ENCODE measurements around the gene ANK3. TPM values are rescaled to one million over a fixed set of nuclear protein-coding genes. Genes with fewer than 3 reads are reported as not detected.

ANK3 gene
- total and polyA plus RNA-seq, 2 experiments from 2014 or later, result 46.5 to 85.2 TPM

GRCh38 chr10:60073781-60074656, 315.7 kb downstream of the ANK3 start:
- Histone ChIP-seq H2AFZ (no peak overlapping the region), H3K27ac (ENCODE audit: low read depth) (no peak overlapping the region), H4K20me1 (replicated peaks; ENCODE audit: insufficient read depth) (no peaks in the 10 kb centered on the region), H3F3A (replicated peaks; ENCODE audit: low read depth) (no peaks in the 10 kb centered on the region), H3K4me2 (no peak overlapping the region), H3K9me2 (ENCODE audit: insufficient read depth) (no peaks in the 10 kb centered on the region), H3K27me3 (ENCODE audit: insufficient read depth) (no peaks in the 10 kb centered on the region), H3K36me3 (ENCODE audit: insufficient read depth) (peaks cover 10% of the 10 kb centered on the region; the same call in 1 of the 2 replicates), H3K4me1 (ENCODE audit: insufficient read depth) (no peaks in the 10 kb centered on the region), H3K4me3 (no peak overlapping the region), H3K79me2 (replicated peaks; ENCODE audit: insufficient read depth) (no peaks in the 10 kb centered on the region)
- no peaks in the 10 kb centered on the region for H3K27me3 Mint-ChIP-seq (ENCODE audit: insufficient read depth, low read depth, poor library complexity)
- no peaks in the 10 kb centered on the region for H3K4me1 Mint-ChIP-seq
- H3K9me3 Mint-ChIP-seq, result no peaks in the 10 kb centered on the region
- H3K4me3 Mint-ChIP-seq, result no peak overlapping the region
- H3K27ac Mint-ChIP-seq, result no peak overlapping the region
- TF ChIP-seq ZNF462 (CRISPR knock-in tag; IDR thresholded peaks at IDR 0.05), result no peak
- no peak for TF ChIP-seq REST (IDR thresholded peaks at IDR 0.05; ENCODE audit: unreplicated experiment)
- TF ChIP-seq STAT1 (IDR thresholded peaks at IDR 0.05; ENCODE audit: unreplicated experiment), result no peak
- ATAC-seq (no peak), DNase-seq (ENCODE audit: low spot score) (no peak)
- peaks cover 15% of the 10 kb centered on the region; the same call in 2 of the 3 replicates for H3K36me3 Mint-ChIP-seq (ENCODE audit: low read depth)

Measured in GM23338 (cell line).